NT2/D1 (cell line): Measurements from ENCODE around the gene MICOS13.

Source experiments
- DNase-seq: peaks from one replicate; pipeline ENCODE4 v3.0.0-alpha.2; 2011; ENCODE audit warnings: low read depth, low spot score
- H3K27me3 ChIP-seq: 2 replicates; pipeline ENCODE4 v1.6.0; 2011; ENCODE audit warnings: mild to moderate bottlenecking; ENCODE audit not compliant: insufficient read length, insufficient read depth
- H3K36me3 ChIP-seq: 2 replicates; pipeline ENCODE4 v1.6.1; 2011; ENCODE audit warnings: mild to moderate bottlenecking, low read length, mixed read lengths; ENCODE audit not compliant: insufficient read depth, insufficient read length
- H3K4me1 ChIP-seq: 2 replicates; pipeline ENCODE4 v1.5.1; 2011; ENCODE audit not compliant: insufficient read depth, insufficient read length
- H3K4me3 ChIP-seq: 2 replicates; pipeline ENCODE4 v1.5.1; 2011; ENCODE audit warnings: low read depth; ENCODE audit not compliant: insufficient read length
- H3K9ac ChIP-seq: 2 replicates; pipeline ENCODE4 v1.6.0; 2011; ENCODE audit warnings: low read depth; ENCODE audit not compliant: insufficient read length
- H3K9me3 ChIP-seq: 2 replicates; pipeline ENCODE4 v1.5.1; 2011; ENCODE audit warnings: mild to moderate bottlenecking, low read length; ENCODE audit not compliant: insufficient read depth
- SUZ12 ChIP-seq: IDR thresholded peaks from 2 replicates; pipeline ENCODE4 v1.6.1; 2011; ENCODE audit not compliant: insufficient read length, insufficient read depth; ENCODE audit errors: extremely low read depth
- YY1 ChIP-seq: IDR thresholded peaks from 2 replicates; pipeline ENCODE4 v1.6.1; 2011; ENCODE audit not compliant: insufficient read length, insufficient read depth
- ZNF274 ChIP-seq: IDR thresholded peaks from 2 replicates; pipeline ENCODE4 v1.6.1; 2011; ENCODE audit warnings: mild to moderate bottlenecking, low read depth, low read length

MICOS13 gene

GRCh38 chr19:5697890-5698634 is 17.7 kb upstream of the MICOS13 start:
- DNase-seq, result no peak
- Histone ChIP-seq H3K4me1 (peaks cover 14% of the 10 kb centered on the region), H3K4me3 (no peak overlapping the region), H3K9me3 (peaks cover 13% of the 10 kb centered on the region; the same call in 1 of the 2 replicates), H3K36me3 (peaks cover 79% of the 10 kb centered on the region), H3K9ac (no peak overlapping the region), H3K27me3 (no peaks in the 10 kb centered on the region)
- TF ChIP-seq ZNF274 (no peak), YY1 (no peak), SUZ12 (no peak)

GRCh38 chr19:5697022-5697889 is 16.9 kb upstream of the MICOS13 start:
- Histone ChIP-seq H3K4me3 (no peak overlapping the region), H3K4me1 (peaks cover 19% of the 10 kb centered on the region), H3K36me3 (peaks cover 86% of the 10 kb centered on the region), H3K9me3 (peaks cover 12% of the 10 kb centered on the region; the same call in 1 of the 2 replicates), H3K9ac (peak overlapping the region; percentile 17), H3K27me3 (no peaks in the 10 kb centered on the region)
- TF ChIP-seq ZNF274 (no peak), SUZ12 (no peak)
- DNase-seq, result no peak

GRCh38 chr19:5696196-5697021 is 16.1 kb upstream of the MICOS13 start:
- peaks cover 7% of the 10 kb centered on the region; the same call in 1 of the 2 replicates for H3K9me3 ChIP-seq
- H3K36me3 ChIP-seq, result peaks cover 94% of the 10 kb centered on the region

GRCh38 chr19:5695649-5696195 is 15.4 kb upstream of the MICOS13 start:
- no peaks in the 10 kb centered on the region for H3K27me3 ChIP-seq

More at GRCh38 chr19:5696196-5697021, 16.1 kb upstream of the MICOS13 start:
- no peaks in the 10 kb centered on the region for H3K27me3 ChIP-seq
- no peak overlapping the region for H3K4me3 ChIP-seq
- H3K4me1 ChIP-seq, result peaks cover 25% of the 10 kb centered on the region
- no peak overlapping the region for H3K9ac ChIP-seq
- DNase-seq, result no peak
- TF ChIP-seq ZNF274 (no peak), SUZ12 (no peak), YY1 (no peak)

GRCh38 chr19:5694956-5695648 is 14.8 kb upstream of the MICOS13 start:
- H3K9me3 ChIP-seq, result no peaks in the 10 kb centered on the region
- H3K36me3 ChIP-seq, result peaks cover 94% of the 10 kb centered on the region
- DNase-seq, result no peak
- TF ChIP-seq ZNF274, result no peak
- TF ChIP-seq SUZ12, result no peak
- no peak for TF ChIP-seq YY1
- no peak overlapping the region for H3K4me3 ChIP-seq
- peaks cover 25% of the 10 kb centered on the region for H3K4me1 ChIP-seq
- H3K27me3 ChIP-seq, result no peaks in the 10 kb centered on the region
- H3K9ac ChIP-seq, result no peak overlapping the region

More at GRCh38 chr19:5695649-5696195, 15.4 kb upstream of the MICOS13 start:
- Histone ChIP-seq H3K4me1 (peaks cover 25% of the 10 kb centered on the region), H3K4me3 (no peak overlapping the region), H3K9me3 (peaks cover under 1% of the 10 kb centered on the region; the same call in 1 of the 2 replicates), H3K36me3 (peaks cover 94% of the 10 kb centered on the region), H3K9ac (no peak overlapping the region)
- no peak for TF ChIP-seq YY1
- TF ChIP-seq SUZ12, result no peak
- TF ChIP-seq ZNF274, result no peak
- no peak for DNase-seq

GRCh38 chr19:5694167-5694955 is 14.0 kb upstream of the MICOS13 start:
- no peak for TF ChIP-seq SUZ12
- TF ChIP-seq YY1, result no peak
- Histone ChIP-seq H3K9me3 (no peaks in the 10 kb centered on the region), H3K36me3 (peaks cover 87% of the 10 kb centered on the region), H3K27me3 (no peaks in the 10 kb centered on the region), H3K9ac (no peak overlapping the region), H3K4me1 (peaks cover 25% of the 10 kb centered on the region), H3K4me3 (no peak overlapping the region)
- no peak for DNase-seq
